ENCODE data around the gene CT45A8.
"Not testable (repeated sequence)": the region's sequence is repeated elsewhere in the genome, so short reads cannot be mapped to it uniquely, and the experiment has no call there.

The CT45A8 gene
- 0 reads per million in 4 donors for total RNA-seq

DNA sequence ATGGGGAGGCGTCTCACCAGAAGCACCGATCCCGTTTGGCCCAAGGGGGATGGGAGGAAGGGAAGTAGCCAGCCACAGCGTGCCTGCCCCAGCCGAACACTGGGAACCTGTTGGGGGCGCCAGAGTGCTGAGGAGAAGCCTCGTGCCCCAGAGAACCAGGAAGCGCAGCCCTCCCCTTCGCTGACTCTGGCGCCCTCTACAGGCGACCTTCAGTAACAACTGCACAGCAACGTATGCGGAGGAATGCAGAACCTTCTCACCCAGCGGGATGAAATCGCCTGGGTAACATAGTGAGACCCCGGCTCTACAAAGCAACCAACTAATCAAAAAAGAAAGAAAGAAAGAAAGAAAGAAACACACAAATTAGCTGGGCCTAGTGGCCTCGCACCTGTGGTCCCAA lies at the start of gene CT45A8:
CT45A8 (minus strand) TSS at position 101 of the 400 bp plus-strand sequence. CDS start 3,755 bp downstream, outside the sequence.
- not testable (repeated sequence) for DNase-seq

DNA sequence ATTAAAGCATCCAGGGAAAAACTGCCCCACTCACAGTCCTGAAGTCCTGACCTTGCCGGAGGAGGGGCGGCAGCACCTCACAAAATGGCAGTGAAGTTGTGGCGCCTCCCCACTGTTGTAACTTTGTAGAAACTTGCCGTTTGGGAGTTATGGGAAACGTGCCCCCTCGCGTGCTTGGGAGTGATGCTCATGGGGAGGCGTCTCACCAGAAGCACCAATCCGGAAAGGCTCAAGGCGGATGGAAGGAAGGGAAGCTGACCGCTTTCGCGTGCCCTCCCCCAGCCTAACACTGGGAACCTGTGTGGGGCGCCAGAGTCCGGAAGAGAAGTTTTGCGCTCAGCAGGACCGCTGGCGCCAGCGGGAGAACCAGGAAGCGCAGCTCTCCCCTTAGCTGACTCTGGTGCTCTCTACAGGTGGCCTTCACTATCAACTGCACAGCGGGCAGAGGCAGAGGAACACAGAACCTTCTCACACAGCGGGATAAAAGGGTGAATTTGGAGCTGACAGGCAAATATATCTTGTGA lies 39.0 kb upstream of the CT45A8 start, which contains the start of the genes CT45A10 and SAGE1:
CT45A10 (minus strand) TSS at position 151 of the 524 bp plus-strand sequence. CDS start 8,100 bp downstream, outside the sequence.
SAGE1 (plus strand) TSS at position 423 of the 524 bp plus-strand sequence. CDS start 2,527 bp downstream, outside the sequence.
- no peak for DNase-seq

DNA sequence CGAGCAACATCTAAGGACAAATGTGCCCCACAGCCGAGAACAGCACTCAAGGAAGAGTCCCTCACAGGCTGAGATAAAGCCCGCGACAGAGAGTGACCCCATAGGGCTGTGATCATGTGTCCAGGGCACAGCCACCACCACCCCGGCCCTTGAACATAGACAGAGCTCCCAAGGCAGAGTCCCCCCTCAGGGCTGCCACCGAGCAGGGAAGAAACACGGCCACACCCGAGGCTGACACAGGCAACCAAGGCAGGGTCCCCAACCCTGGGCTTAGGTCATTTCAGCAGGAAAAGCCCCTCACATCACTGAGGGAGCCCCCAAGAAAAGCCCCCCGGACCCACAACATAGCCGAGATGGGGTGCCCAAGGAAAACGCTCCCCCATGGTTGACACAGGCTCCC lies 38.4 kb upstream of the CT45A8 start:
- DNase-seq, result no peak

DNA sequence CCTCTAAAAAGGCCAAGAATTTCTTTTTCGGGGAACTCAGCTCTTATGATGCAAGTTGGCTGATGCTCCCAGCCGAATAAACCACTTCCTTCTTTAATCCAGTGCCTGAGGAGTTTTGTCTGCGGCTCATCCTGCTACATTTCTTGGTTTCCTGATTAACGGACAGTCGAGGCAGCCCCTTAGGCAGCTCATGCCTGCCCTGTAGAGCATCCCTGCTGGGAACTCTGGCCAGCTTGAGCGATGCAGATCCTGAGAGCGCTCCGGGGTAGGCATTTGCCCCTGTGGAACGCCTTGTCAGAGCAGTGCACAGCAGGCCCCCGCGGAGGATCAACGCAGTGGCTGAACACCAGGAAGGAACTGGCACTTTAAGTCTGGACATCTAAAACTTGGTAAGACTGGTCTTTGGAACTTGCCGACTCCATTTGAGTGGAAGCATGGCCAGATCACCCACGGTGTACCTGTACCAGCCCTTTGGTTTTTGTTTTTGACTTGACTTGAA lies 35.8 kb upstream of the CT45A8 start:
- no peak for DNase-seq

GRCh38 chrX:135888976-135889375 lies 34.6 kb upstream of the CT45A8 start:
- DNase-seq, result peak in 1 of 5 donors; percentile 30

GRCh38 chrX:135888230-135888629 lies 33.9 kb upstream of the CT45A8 start:
- DNase-seq, result not testable (repeated sequence)

GRCh38 chrX:135882741-135883140 lies 28.4 kb upstream of the CT45A8 start:
- not testable (repeated sequence) for DNase-seq

DNA sequence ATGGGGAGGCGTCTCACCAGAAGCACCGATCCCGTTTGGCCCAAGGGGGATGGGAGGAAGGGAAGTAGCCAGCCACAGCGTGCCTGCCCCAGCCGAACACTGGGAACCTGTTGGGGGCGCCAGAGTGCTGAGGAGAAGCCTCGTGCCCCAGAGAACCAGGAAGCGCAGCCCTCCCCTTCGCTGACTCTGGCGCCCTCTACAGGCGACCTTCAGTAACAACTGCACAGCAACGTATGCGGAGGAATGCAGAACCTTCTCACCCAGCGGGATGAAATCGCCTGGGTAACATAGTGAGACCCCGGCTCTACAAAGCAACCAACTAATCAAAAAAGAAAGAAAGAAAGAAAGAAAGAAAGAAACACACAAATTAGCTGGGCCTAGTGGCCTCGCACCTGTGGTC lies 17.4 kb upstream of the CT45A8 start, which contains the start of gene CT45A9:
CT45A9 (minus strand) TSS at position 101 of the 400 bp plus-strand sequence. CDS start 3,751 bp downstream, outside the sequence.
- DNase-seq, result not testable (repeated sequence)

GRCh38 chrX:135837180-135837579 lies 17.2 kb downstream of the CT45A8 start, which contains the start of gene CT45A7:
CT45A7 (minus strand) TSS chrX:135837280; CDS start chrX:135833533, 3,747 bp downstream.
- DNase-seq, result not testable (repeated sequence)

DNA sequence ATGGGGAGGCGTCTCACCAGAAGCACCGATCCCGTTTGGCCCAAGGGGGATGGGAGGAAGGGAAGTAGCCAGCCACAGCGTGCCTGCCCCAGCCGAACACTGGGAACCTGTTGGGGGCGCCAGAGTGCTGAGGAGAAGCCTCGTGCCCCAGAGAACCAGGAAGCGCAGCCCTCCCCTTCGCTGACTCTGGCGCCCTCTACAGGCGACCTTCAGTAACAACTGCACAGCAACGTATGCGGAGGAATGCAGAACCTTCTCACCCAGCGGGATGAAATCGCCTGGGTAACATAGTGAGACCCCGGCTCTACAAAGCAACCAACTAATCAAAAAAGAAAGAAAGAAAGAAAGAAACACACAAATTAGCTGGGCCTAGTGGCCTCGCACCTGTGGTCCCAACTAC lies 34.4 kb downstream of the CT45A8 start, which contains the start of gene CT45A2:
CT45A2 (minus strand) TSS at position 101 of the 400 bp plus-strand sequence. CDS start 3,747 bp downstream, outside the sequence.
- DNase-seq, result not testable (repeated sequence)

DNA sequence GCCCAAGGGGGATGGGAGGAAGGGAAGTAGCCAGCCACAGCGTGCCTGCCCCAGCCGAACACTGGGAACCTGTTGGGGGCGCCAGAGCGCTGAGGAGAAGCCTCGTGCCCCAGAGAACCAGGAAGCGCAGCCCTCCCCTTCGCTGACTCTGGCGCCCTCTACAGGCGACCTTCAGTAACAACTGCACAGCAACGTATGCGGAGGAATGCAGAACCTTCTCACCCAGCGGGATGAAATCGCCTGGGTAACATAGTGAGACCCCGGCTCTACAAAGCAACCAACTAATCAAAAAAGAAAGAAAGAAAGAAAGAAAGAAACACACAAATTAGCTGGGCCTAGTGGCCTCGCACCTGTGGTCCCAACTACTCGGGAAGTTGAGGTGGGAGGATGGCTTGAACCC lies 51.7 kb downstream of the CT45A8 start, which contains the start of gene CT45A6:
CT45A6 (minus strand) TSS at position 101 of the 400 bp plus-strand sequence. CDS start 3,794 bp downstream, outside the sequence.
- DNase-seq, result not testable (repeated sequence)
